GM12878 (cell line): Measurements from ENCODE around the gene RPL7A. TPM values are rescaled to one million over a fixed set of nuclear protein-coding genes. Genes with fewer than 3 reads are reported as not detected.

ENCODE experiments used
- BMI1 ChIP-seq: fragments of 450-650 bp; IDR thresholded peaks from 2 replicates; pipeline ENCODE4 v1.6.1; 2016; ENCODE audit warnings: mild to moderate bottlenecking, moderate library complexity, borderline replicate concordance
- CREM ChIP-seq: IDR thresholded peaks from 2 replicates; pipeline ENCODE4 v1.6.1; 2014; ENCODE audit warnings: antibody characterized with exemption, low read depth
- EED ChIP-seq: sonication (generic); IDR thresholded peaks from 2 replicates; pipeline ENCODE4 v1.6.1; 2016; ENCODE audit warnings: antibody characterized with exemption, low read depth
- HDAC6 ChIP-seq: fragments of 200-600 bp; sonication (generic); IDR thresholded peaks from one replicate; pipeline ENCODE4 v1.8.0; 2017; ENCODE audit warnings: antibody characterized with exemption; ENCODE audit not compliant: unreplicated experiment
- JUND ChIP-seq: IDR thresholded peaks from 2 replicates; pipeline ENCODE4 v1.6.1; 2012; ENCODE audit warnings: low read depth, mild to moderate bottlenecking, low read length, improper control_type of control experiment, moderate library complexity
- KAT2A ChIP-seq: conservative IDR thresholded peaks from 2 replicates; pipeline ENCODE4 v1.6.1; 2011; ENCODE audit warnings: low read depth, low read length; ENCODE audit not compliant: control insufficient read depth
- NFIC ChIP-seq: IDR thresholded peaks from 2 replicates; pipeline ENCODE4 v1.6.1; 2012; ENCODE audit warnings: low read depth, mild to moderate bottlenecking, inconsistent platforms, low read length, moderate library complexity
- NFXL1 ChIP-seq: fragments of 450-650 bp; IDR thresholded peaks from 2 replicates; pipeline ENCODE4 v1.6.1; 2017; ENCODE audit warnings: antibody characterized with exemption, mild to moderate bottlenecking, borderline replicate concordance
- PML ChIP-seq: IDR thresholded peaks from 2 replicates; pipeline ENCODE4 v1.6.1; 2012; ENCODE audit warnings: low read length, inconsistent platforms
- POLR2A ChIP-seq: IDR thresholded peaks from 2 replicates; pipeline ENCODE4 v1.6.1; 2011; ENCODE audit warnings: low read depth, mild to moderate bottlenecking, low read length
- POLR2AphosphoS2 ChIP-seq: IDR thresholded peaks from 2 replicates; pipeline ENCODE4 v1.6.1; 2011; ENCODE audit warnings: low read depth, mild to moderate bottlenecking, low read length, improper control_type of control experiment, moderate library complexity
- RAD21 ChIP-seq: IDR thresholded peaks from 2 replicates; pipeline ENCODE4 v1.6.1; 2011; ENCODE audit warnings: mild to moderate bottlenecking, low read depth, low read length, moderate library complexity; ENCODE audit not compliant: insufficient read depth
- RFX5 ChIP-seq: IDR thresholded peaks from 2 replicates; pipeline ENCODE4 v1.6.1; 2011; ENCODE audit warnings: low read depth, low read length, improper control_type of control experiment
- SMAD1 ChIP-seq: fragments of 450-650 bp; IDR thresholded peaks from 2 replicates; pipeline ENCODE4 v1.6.1; 2018; ENCODE audit warnings: mild to moderate bottlenecking, low read depth; ENCODE audit not compliant: partially characterized antibody
- SRF ChIP-seq, 2 experiments: IDR thresholded peaks; 2 replicates each; pipeline ENCODE4 v1.6.1; 2011; ENCODE audit warnings: low read depth in 2 of 2, low read length in 2 of 2, mild to moderate bottlenecking in 1 of 2, moderate library complexity in 1 of 2
- SUZ12 ChIP-seq: fragments of 200-600 bp; sonication (generic); IDR thresholded peaks from one replicate; pipeline ENCODE4 v1.6.1; 2018; ENCODE audit warnings: antibody characterized with exemption, mild to moderate bottlenecking; ENCODE audit not compliant: unreplicated experiment
- ZZZ3 ChIP-seq: IDR thresholded peaks from 2 replicates; pipeline ENCODE4 v1.6.1; 2011; ENCODE audit warnings: low read depth; ENCODE audit not compliant: control insufficient read depth, insufficient read length
- polyA plus RNA-seq, 11 experiments: library from polyadenylated mRNA; depleted of rRNA in 4 of 11; unstranded in 6 of 11; stranded (reverse) in 5 of 11; fragments of >200 nt; fragmentation: Nextera tagmentation in 4 of 11; fragmentation: Illumina TruSeq in 1 of 11; extraction: Ambion mirVana in 4 of 11; extraction: Trizol in 1 of 11; gene quantifications; 1 replicate in 1 of 11; 2 replicates in 10 of 11; pipeline versions ENCODE4 v1.2.1 to v1.2.3, GENCODE V29; 2011 to 2016; ENCODE audit warnings: inconsistent platforms in 2 of 11, missing spikeins in 2 of 11, low read depth in 1 of 11
- total RNA-seq, 4 experiments: library from RNA; depleted of rRNA in 3 of 4; stranded (reverse); fragments of >200 nt in 3 of 4; fragmentation: Illumina TruSeq in 1 of 4; extraction: Trizol in 1 of 4; gene quantifications; 2 replicates each; pipeline versions ENCODE4 v1.2.1 to v1.2.3, GENCODE V29; 2013 to 2021
- TF ChIP-seq, protein P1 (sequence below): IDR thresholded peaks from 2 replicates; pipeline ENCODE4 v1.6.1; 2011; ENCODE audit warnings: low read depth, low read length, improper control_type of control experiment, borderline replicate concordance
- TF ChIP-seq, protein P2 (sequence below): fragments of 450-650 bp; IDR thresholded peaks from 2 replicates; pipeline ENCODE4 v1.6.1; 2016; ENCODE audit warnings: mild to moderate bottlenecking
- TF ChIP-seq, protein P3 (sequence below): fragments of 450-650 bp; formaldehyde crosslinking; IDR thresholded peaks from 2 replicates; pipeline ENCODE4 v1.4.0; 2020; ENCODE audit warnings: mild to moderate bottlenecking, moderate library complexity
- TF ChIP-seq, protein P4 (sequence below): fragments of 450-650 bp; formaldehyde crosslinking; IDR thresholded peaks from 2 replicates; pipeline ENCODE4 v1.4.0; 2022; ENCODE audit warnings: mild to moderate bottlenecking, moderate library complexity

RPL7A gene
- total and polyA plus RNA-seq, 10 of the 15 experiments (the other 5 are each of a cell fraction or from before 2014, with no cell fraction given) = 917 to 5,193 (median 3,326) TPM

DNA sequence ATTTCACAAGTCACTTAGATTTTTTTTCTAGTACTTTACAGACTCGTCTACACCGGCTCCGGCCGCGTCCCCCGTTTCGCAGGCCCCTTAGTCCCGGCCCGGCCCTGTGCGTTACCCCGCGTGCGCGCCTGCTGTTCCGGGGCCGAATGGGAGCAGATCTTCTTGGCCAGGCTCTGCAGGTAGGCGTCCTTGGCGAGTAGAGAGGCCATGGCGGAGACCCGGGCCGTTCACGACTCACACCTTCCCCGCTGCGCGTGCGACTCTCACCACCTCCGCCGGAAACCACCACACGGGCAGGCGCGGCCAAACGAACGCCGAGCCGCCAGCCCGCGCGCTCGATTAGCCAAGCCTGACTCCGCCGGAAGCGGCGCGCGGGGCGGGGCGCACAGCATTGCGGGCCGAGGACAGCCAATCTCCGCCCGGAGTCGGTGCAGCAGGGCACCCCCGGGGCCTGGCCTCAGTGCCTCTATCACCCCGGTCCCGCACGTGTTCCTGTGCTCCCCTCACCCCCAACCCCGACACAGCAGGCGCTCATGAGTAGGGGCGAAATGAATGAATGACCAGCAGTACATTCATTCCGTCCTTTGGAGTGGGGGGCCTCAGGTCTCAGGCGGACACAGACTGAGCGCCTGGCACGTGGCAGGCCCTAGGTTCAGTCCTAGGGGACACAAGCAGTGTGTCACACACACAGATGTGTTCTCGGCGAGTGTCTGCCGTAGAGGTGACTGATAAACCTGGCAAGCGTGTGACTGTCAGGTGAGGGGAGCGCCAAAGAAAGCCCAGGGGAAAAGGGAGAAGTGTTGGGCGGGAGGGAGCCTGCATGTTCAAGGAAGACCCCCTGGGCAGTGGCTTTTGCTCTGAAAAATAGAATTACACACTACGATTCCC is 11.8 kb upstream of the RPL7A start, which contains the start of gene SURF6 (continued):
- TF ChIP-seq NFIC = no peak
- no peak for TF ChIP-seq SUZ12
- TF ChIP-seq, protein P1, sequence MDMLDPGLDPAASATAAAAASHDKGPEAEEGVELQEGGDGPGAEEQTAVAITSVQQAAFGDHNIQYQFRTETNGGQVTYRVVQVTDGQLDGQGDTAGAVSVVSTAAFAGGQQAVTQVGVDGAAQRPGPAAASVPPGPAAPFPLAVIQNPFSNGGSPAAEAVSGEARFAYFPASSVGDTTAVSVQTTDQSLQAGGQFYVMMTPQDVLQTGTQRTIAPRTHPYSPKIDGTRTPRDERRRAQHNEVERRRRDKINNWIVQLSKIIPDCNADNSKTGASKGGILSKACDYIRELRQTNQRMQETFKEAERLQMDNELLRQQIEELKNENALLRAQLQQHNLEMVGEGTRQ = no peak
- no peak for TF ChIP-seq KAT2A
- no peak for TF ChIP-seq NFXL1
- TF ChIP-seq JUND = no peak
- TF ChIP-seq, protein P2, sequence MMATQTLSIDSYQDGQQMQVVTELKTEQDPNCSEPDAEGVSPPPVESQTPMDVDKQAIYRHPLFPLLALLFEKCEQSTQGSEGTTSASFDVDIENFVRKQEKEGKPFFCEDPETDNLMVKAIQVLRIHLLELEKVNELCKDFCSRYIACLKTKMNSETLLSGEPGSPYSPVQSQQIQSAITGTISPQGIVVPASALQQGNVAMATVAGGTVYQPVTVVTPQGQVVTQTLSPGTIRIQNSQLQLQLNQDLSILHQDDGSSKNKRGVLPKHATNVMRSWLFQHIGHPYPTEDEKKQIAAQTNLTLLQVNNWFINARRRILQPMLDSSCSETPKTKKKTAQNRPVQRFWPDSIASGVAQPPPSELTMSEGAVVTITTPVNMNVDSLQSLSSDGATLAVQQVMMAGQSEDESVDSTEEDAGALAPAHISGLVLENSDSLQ = peak; percentile 48; the same call in 1 of the 2 replicates
- no peak for TF ChIP-seq RAD21
- TF ChIP-seq POLR2AphosphoS2 = peak; percentile 99
- TF ChIP-seq, protein P3, sequence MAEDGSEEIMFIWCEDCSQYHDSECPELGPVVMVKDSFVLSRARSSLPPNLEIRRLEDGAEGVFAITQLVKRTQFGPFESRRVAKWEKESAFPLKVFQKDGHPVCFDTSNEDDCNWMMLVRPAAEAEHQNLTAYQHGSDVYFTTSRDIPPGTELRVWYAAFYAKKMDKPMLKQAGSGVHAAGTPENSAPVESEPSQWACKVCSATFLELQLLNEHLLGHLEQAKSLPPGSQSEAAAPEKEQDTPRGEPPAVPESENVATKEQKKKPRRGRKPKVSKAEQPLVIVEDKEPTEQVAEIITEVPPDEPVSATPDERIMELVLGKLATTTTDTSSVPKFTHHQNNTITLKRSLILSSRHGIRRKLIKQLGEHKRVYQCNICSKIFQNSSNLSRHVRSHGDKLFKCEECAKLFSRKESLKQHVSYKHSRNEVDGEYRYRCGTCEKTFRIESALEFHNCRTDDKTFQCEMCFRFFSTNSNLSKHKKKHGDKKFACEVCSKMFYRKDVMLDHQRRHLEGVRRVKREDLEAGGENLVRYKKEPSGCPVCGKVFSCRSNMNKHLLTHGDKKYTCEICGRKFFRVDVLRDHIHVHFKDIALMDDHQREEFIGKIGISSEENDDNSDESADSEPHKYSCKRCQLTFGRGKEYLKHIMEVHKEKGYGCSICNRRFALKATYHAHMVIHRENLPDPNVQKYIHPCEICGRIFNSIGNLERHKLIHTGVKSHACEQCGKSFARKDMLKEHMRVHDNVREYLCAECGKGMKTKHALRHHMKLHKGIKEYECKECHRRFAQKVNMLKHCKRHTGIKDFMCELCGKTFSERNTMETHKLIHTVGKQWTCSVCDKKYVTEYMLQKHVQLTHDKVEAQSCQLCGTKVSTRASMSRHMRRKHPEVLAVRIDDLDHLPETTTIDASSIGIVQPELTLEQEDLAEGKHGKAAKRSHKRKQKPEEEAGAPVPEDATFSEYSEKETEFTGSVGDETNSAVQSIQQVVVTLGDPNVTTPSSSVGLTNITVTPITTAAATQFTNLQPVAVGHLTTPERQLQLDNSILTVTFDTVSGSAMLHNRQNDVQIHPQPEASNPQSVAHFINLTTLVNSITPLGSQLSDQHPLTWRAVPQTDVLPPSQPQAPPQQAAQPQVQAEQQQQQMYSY (CRISPR knock-in tag) = no peak
- TF ChIP-seq SMAD1 = no peak
- peak; percentile 80 for TF ChIP-seq CREM
- peak; percentile 98 to 100 for TF ChIP-seq SRF (IDR thresholded peaks at IDR 0.05; ENCODE audit: low read depth in 2 of 2, low read length in 2 of 2)
- TF ChIP-seq HDAC6 = peak; percentile 41
- TF ChIP-seq, protein P4, sequence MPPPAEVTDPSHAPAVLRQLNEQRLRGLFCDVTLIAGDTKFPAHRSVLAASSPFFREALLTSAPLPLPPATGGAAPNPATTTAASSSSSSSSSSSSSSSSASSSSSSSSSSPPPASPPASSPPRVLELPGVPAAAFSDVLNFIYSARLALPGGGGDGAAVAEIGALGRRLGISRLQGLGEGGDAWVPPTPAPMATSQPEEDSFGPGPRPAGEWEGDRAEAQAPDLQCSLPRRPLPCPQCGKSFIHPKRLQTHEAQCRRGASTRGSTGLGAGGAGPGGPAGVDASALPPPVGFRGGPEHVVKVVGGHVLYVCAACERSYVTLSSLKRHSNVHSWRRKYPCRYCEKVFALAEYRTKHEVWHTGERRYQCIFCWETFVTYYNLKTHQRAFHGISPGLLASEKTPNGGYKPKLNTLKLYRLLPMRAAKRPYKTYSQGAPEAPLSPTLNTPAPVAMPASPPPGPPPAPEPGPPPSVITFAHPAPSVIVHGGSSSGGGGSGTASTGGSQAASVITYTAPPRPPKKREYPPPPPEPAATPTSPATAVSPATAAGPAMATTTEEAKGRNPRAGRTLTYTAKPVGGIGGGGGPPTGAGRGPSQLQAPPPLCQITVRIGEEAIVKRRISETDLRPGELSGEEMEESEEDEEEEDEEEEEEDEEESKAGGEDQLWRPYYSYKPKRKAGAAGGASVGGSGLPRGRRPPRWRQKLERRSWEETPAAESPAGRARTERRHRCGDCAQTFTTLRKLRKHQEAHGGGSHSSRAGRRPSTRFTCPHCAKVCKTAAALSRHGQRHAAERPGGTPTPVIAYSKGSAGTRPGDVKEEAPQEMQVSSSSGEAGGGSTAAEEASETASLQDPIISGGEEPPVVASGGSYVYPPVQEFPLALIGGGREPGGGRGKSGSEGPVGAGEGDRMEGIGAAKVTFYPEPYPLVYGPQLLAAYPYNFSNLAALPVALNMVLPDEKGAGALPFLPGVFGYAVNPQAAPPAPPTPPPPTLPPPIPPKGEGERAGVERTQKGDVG (CRISPR knock-in tag) = no peak
- TF ChIP-seq ZZZ3 = no peak
- peak; percentile 33; the same call in 1 of the 2 replicates for TF ChIP-seq EED
- TF ChIP-seq BMI1 = no peak
- peak; percentile 88; the same call in 1 of the 2 replicates for TF ChIP-seq PML
- TF ChIP-seq RFX5 = no peak
- peak; percentile 90 for TF ChIP-seq POLR2A
